HG02678 (cell line): ENCODE data around the gene FUT9.

Experiments used
- ATAC-seq: cut with Tn5 transposase; IDR thresholded peaks from one replicate; pipeline ENCODE4 v1.9.1; 2021; ENCODE audit warnings: mild to moderate bottlenecking, moderate library complexity; ENCODE audit not compliant: unreplicated experiment

Gene FUT9

GRCh38 chr6:96015518-96016333 is at the start of gene FUT9:
Gene FUT9 (plus strand): TSS chr6:96015974. CDS start chr6:96203156, 187,182 bp downstream.
- no peak for ATAC-seq

GRCh38 chr6:95967594-95967993 is 48.2 kb upstream of the FUT9 start:
- no peak for ATAC-seq

GRCh38 chr6:95973976-95974375 is 41.8 kb upstream of the FUT9 start:
- no peak for ATAC-seq

GRCh38 chr6:95978230-95978629 is 37.5 kb upstream of the FUT9 start:
- no peak for ATAC-seq

GRCh38 chr6:95991906-95992305 is 23.9 kb upstream of the FUT9 start:
- ATAC-seq: no peak

GRCh38 chr6:95994151-95994550 is 21.6 kb upstream of the FUT9 start:
- no peak for ATAC-seq

GRCh38 chr6:95998133-95998532 is 17.6 kb upstream of the FUT9 start:
- ATAC-seq: no peak

- no peak for ATAC-seq
Observed at GRCh38 chr6:96001891-96002575, 13.7 kb upstream of the FUT9 start.

- no peak for ATAC-seq
Observed at GRCh38 chr6:96002576-96002910, 13.2 kb upstream of the FUT9 start.

GRCh38 chr6:96002912-96003311 is 12.9 kb upstream of the FUT9 start:
- ATAC-seq: no peak

- ATAC-seq: no peak
Observed at GRCh38 chr6:96007663-96008062, 8.1 kb upstream of the FUT9 start.

- ATAC-seq: no peak
Observed at GRCh38 chr6:96013531-96013930, 2.2 kb upstream of the FUT9 start.

- ATAC-seq: no peak
Observed at GRCh38 chr6:96014846-96015517, 792 bp upstream of the FUT9 start.

- ATAC-seq: no peak
Observed at GRCh38 chr6:96016334-96017069, 728 bp downstream of the FUT9 start.

GRCh38 chr6:96017070-96017359 is 1.2 kb downstream of the FUT9 start:
- no peak for ATAC-seq

GRCh38 chr6:96022225-96022624 is 6.5 kb downstream of the FUT9 start:
- ATAC-seq: no peak

GRCh38 chr6:96032661-96033060 is 16.9 kb downstream of the FUT9 start:
- no peak for ATAC-seq

- no peak for ATAC-seq
Observed at GRCh38 chr6:96051555-96051954, 35.8 kb downstream of the FUT9 start.

- no peak for ATAC-seq
Observed at GRCh38 chr6:96058082-96058481, 42.3 kb downstream of the FUT9 start.

- no peak for ATAC-seq
Observed at GRCh38 chr6:96059586-96059985, 43.8 kb downstream of the FUT9 start.

- ATAC-seq: no peak
Observed at GRCh38 chr6:96060249-96060648, 44.5 kb downstream of the FUT9 start.
